Activated T-cell treated with anti-CD3 and anti-CD28 coated beads, Interleukin-2, amount 50 U/mL, for 72 hours (primary cell): ENCODE results near the gene MUC5B. TPM values are rescaled to one million over a fixed set of nuclear protein-coding genes. Genes with fewer than 3 reads are reported as not detected.
"Not testable (repeated sequence)": the region's sequence is repeated elsewhere in the genome, so short reads cannot be mapped to it uniquely, and the experiment has no call there.

Experiments used
- ATAC-seq, 2 donors: fragments of 150-1000 bp; cut with Tn5 transposase; replicated peaks in 1 of 2; 2 replicates each; pipeline ENCODE4 v1.10.0; 2021; ENCODE audit warnings: moderate library complexity in 2 of 2, mild to moderate bottlenecking in 1 of 2
- DNase-seq, 2 donors: peaks; one replicate each; pipeline ENCODE4 v3.0.0; 2021 to 2022; ENCODE audit warnings: mixed read lengths in 1 of 2
- H3K27ac Mint-ChIP-seq: one replicate; pipeline ENCODE4 v1.8.0; 2022; ENCODE audit warnings: mild to moderate bottlenecking, moderate library complexity, mixed read lengths
- H3K27me3 Mint-ChIP-seq: one replicate; pipeline ENCODE4 v1.8.0; 2022; ENCODE audit warnings: low read depth, mixed read lengths
- H3K36me3 Mint-ChIP-seq, 2 donors: one replicate each; pipeline ENCODE4 v1.8.0; 2022; ENCODE audit warnings: mixed read lengths in 2 of 2, mild to moderate bottlenecking in 1 of 2; ENCODE audit not compliant: insufficient read depth in 2 of 2
- H3K4me1 Mint-ChIP-seq: one replicate; pipeline ENCODE4 v1.8.0; 2022; ENCODE audit warnings: low read depth, mixed read lengths
- H3K4me3 Mint-ChIP-seq, 2 donors: one replicate each; pipeline ENCODE4 v1.8.0; 2022; ENCODE audit warnings: mild to moderate bottlenecking in 2 of 2, mixed read lengths in 2 of 2, moderate library complexity in 2 of 2
- H3K9me3 Mint-ChIP-seq, 2 donors: one replicate each; pipeline ENCODE4 v1.8.0; 2022; ENCODE audit warnings: mixed read lengths in 2 of 2
- total RNA-seq, 2 donors: library from RNA; stranded (reverse); gene quantifications; one replicate each; pipeline ENCODE4 v1.2.3, GENCODE V29; 2022

MUC5B gene
- total RNA-seq, 2 donors from 2014 or later: not detected

GRCh38 chr11:1209371-1210057 is 13.4 kb upstream of the MUC5B start:
- Mint-ChIP-seq H3K4me1 (no peaks in the 10 kb centered on the region), H3K36me3 (peaks cover 7 to 8% of the 10 kb centered on the region in 2 donors), H3K9me3 (peaks cover 12 to 14% of the 10 kb centered on the region in 2 donors), H3K4me3 (no peak overlapping the region), H3K27me3 (peaks cover 6% of the 10 kb centered on the region), H3K27ac (no peak overlapping the region)
- DNase-seq (no peak), ATAC-seq (no peak)

DNA sequence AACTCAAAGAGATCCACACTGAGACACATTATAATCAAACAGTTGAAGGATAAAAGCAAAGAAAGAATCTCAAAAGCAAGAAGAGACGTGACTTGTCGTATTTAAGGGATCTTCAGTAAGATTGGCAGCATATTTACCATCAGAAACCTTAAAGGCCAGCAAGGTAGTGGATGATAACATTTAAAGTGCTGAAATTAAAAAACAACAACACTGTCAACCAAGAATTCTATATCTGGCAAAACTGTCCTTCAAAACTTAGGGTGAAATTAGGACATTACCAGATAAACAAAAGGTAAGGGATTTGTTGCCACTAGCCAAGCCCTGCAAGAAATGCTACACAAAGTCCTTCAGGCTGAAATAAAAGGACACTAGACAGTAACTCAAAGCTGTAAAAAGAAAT is 11.0 kb upstream of the MUC5B start:
- Mint-ChIP-seq H3K27me3 (peaks cover 6% of the 10 kb centered on the region), H3K4me3 (no peak overlapping the region)

GRCh38 chr11:1215826-1216225 is 7.0 kb upstream of the MUC5B start:
- H3K9me3 Mint-ChIP-seq: peaks cover 10 to 14% of the 10 kb centered on the region in 2 donors
- not testable (repeated sequence) for DNase-seq, H3K36me3 Mint-ChIP-seq, H3K27ac Mint-ChIP-seq, H3K4me1 Mint-ChIP-seq, H3K4me3 Mint-ChIP-seq, ATAC-seq, H3K27me3 Mint-ChIP-seq

More for the DNA sequence above, 11.0 kb upstream of the MUC5B start:
- Mint-ChIP-seq H3K27ac (no peak overlapping the region), H3K9me3 (peaks cover 12 to 14% of the 10 kb centered on the region in 2 donors), H3K36me3 (peaks cover 7 to 8% of the 10 kb centered on the region in 2 donors), H3K4me1 (no peaks in the 10 kb centered on the region)
- no peak for ATAC-seq
- DNase-seq: no peak

- no peak for ATAC-seq
- no peak overlapping the region for H3K27ac Mint-ChIP-seq
- no peak for DNase-seq
- H3K27me3 Mint-ChIP-seq: no peaks in the 10 kb centered on the region
- H3K4me1 Mint-ChIP-seq: no peaks in the 10 kb centered on the region
- peaks cover 2 to 7% of the 10 kb centered on the region in 2 donors for H3K9me3 Mint-ChIP-seq
- H3K4me3 Mint-ChIP-seq: no peak overlapping the region
- H3K36me3 Mint-ChIP-seq: peaks cover 3 to 5% of the 10 kb centered on the region in 2 donors
These were observed 5.7 kb upstream of the MUC5B start for GRCh38 chr11:1217151-1217550.

DNA sequence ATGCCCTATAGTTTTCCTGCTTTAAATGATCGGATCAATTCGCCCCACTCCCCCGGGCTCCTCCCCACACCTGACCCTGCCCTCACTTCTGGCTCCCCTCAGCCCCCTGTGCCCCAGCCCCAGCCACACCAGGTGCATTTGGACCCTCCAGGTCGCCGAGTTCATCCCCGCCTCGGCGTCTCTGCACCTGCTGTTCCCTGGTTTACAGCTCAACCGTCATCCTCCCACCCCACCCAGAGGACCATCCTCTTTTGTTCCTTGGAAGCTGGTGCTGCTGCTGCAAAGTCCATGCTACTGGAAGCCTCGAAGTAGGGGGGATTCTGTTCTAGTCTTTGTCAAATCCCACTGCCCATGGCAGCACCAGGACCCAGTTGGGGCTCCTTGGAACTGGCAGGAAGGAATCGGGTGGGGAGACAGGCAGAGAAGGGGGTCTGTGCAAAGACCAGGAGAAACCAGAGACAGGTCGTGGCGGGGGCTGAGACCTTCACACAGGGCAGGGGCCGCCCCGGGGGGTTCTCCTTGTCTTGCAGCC is 4.5 kb upstream of the MUC5B start:
- no peaks in the 10 kb centered on the region for H3K4me1 Mint-ChIP-seq
- DNase-seq (no peak), ATAC-seq (no peak)
- H3K4me3 Mint-ChIP-seq: no peak overlapping the region
- no peak overlapping the region for H3K27ac Mint-ChIP-seq
- no peaks in the 10 kb centered on the region for H3K27me3 Mint-ChIP-seq
- H3K36me3 Mint-ChIP-seq: no peaks in the 10 kb centered on the region
- H3K9me3 Mint-ChIP-seq: peaks cover 0 to 3% of the 10 kb centered on the region in 2 donors

GRCh38 chr11:1218788-1219445 is 3.9 kb upstream of the MUC5B start:
- Mint-ChIP-seq H3K4me1 (no peaks in the 10 kb centered on the region), H3K27me3 (no peaks in the 10 kb centered on the region), H3K4me3 (no peak overlapping the region), H3K27ac (no peak overlapping the region), H3K9me3 (peaks cover 0 to 3% of the 10 kb centered on the region in 2 donors), H3K36me3 (no peaks in the 10 kb centered on the region)
- ATAC-seq: no peak
- DNase-seq: no peak

- H3K4me3 Mint-ChIP-seq: no peak overlapping the region
- H3K4me1 Mint-ChIP-seq: no peaks in the 10 kb centered on the region
- no peak for DNase-seq
These were observed 3.4 kb upstream of the MUC5B start for GRCh38 chr11:1219446-1219833.

DNA sequence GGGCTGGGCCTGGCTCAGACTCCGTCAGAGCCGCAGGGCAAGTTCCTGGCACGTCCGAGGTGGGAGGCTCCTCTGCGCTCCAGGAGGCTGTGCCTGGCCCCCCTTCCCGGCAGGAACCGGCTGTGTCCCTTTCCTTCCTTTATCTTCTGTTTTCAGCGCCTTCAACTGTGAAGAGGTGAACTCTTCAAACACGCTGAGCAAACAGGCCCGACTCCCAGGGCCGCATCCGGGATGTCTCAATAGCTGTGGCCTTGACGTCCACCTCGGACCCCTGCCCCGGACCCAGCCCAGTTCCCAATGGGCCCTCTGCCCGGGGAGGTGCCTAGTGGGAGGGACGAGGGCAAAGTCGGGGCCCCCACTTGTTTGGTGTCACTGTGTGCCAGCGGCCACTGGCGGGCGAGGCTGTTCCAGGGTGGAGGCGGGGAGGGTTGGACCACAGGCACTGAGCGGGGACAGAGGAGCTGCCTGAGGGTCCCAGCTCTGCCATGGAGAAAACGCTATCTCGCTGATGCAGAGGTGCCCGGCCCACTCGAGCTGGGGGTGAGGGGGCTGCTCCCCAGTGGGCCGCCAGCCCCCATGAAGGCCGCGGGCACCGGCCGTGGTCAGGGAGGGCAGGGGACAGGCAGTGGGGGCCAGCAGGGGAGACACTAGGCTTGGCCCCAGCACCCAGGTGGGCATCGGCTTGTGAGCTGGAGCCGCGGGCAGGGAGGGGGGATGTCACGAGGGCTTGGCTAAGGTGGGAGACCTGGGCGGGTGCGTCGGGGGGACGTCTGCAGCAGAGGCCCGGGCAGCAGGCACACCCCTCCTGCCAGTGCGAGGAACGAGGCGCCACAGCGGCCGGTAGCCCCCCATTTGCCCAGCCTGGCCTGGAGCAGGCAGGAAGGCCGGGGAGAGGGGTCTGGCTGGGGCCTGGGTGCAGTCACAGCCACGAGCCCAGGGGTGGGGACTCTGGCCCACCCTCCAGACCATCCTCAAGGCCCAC is 2.7 kb upstream of the MUC5B start:
- DNase-seq (no peak), ATAC-seq (no peak)
- no peaks in the 10 kb centered on the region for H3K36me3 Mint-ChIP-seq
- H3K27ac Mint-ChIP-seq: no peak overlapping the region
- H3K4me3 Mint-ChIP-seq: no peak overlapping the region
- H3K9me3 Mint-ChIP-seq: no peaks in the 10 kb centered on the region
- no peaks in the 10 kb centered on the region for H3K4me1 Mint-ChIP-seq
- H3K27me3 Mint-ChIP-seq: no peaks in the 10 kb centered on the region

More at GRCh38 chr11:1219446-1219833, 3.4 kb upstream of the MUC5B start:
- Mint-ChIP-seq H3K36me3 (no peaks in the 10 kb centered on the region), H3K9me3 (no peaks in the 10 kb centered on the region), H3K27ac (no peak overlapping the region), H3K27me3 (no peaks in the 10 kb centered on the region)
- ATAC-seq: no peak

DNA sequence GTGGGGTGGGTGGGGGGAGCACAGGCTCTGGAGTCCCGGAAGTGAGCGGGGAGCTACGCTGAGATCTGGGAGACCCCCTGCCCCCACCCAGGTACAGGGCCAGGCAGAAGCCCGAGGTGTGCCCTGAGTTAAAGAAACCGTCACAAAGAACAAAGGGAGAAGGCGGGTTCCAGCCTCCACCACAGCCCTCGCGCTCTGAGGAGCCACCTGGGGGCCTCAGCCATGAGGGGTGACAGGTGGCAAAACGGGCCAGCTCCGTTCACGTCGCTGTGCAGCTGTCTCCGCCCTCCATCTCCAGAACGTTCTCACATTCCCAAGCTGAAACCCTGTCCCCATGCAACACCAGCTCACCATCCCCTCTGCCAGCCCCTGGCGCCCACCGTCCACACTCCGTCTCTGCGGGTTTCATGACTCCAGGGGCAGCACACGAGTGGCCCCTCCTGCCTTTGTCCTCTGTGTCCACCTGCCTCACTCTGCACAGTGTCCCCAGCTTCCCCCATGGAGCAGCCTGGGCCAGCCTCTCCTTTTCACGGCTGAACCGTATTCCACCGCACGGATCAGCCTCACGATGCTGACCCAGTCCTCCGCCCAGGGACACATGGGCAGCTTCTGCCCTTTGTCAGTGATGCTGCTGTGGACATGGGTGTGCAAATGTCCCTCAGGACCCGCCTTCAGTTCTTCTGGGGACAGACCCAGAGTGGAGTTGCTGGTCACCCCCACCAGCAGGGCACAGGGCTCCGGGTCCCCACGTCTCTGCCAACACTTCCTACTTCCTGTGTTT is 1.7 kb upstream of the MUC5B start:
- DNase-seq (no peak), ATAC-seq (no peak)
- no peaks in the 10 kb centered on the region for H3K4me1 Mint-ChIP-seq
- no peaks in the 10 kb centered on the region for H3K9me3 Mint-ChIP-seq
- H3K27me3 Mint-ChIP-seq: no peaks in the 10 kb centered on the region
- H3K36me3 Mint-ChIP-seq: no peaks in the 10 kb centered on the region
- no peak overlapping the region for H3K4me3 Mint-ChIP-seq
- no peak overlapping the region for H3K27ac Mint-ChIP-seq

- Mint-ChIP-seq H3K36me3 (no peaks in the 10 kb centered on the region), H3K4me1 (no peaks in the 10 kb centered on the region), H3K27ac (no peak overlapping the region), H3K9me3 (no peaks in the 10 kb centered on the region), H3K4me3 (no peak overlapping the region), H3K27me3 (no peaks in the 10 kb centered on the region)
- no peak for ATAC-seq
- DNase-seq: no peak
These were observed 986 bp upstream of the MUC5B start for GRCh38 chr11:1221848-1222311.

- DNase-seq (no peak), ATAC-seq (no peak)
- H3K4me1 Mint-ChIP-seq: no peaks in the 10 kb centered on the region
- H3K9me3 Mint-ChIP-seq: no peaks in the 10 kb centered on the region
- H3K4me3 Mint-ChIP-seq: no peak overlapping the region
- no peak overlapping the region for H3K27ac Mint-ChIP-seq
- no peaks in the 10 kb centered on the region for H3K27me3 Mint-ChIP-seq
- H3K36me3 Mint-ChIP-seq: no peaks in the 10 kb centered on the region
These were observed 662 bp downstream of the MUC5B start for GRCh38 chr11:1223346-1224110.

DNA sequence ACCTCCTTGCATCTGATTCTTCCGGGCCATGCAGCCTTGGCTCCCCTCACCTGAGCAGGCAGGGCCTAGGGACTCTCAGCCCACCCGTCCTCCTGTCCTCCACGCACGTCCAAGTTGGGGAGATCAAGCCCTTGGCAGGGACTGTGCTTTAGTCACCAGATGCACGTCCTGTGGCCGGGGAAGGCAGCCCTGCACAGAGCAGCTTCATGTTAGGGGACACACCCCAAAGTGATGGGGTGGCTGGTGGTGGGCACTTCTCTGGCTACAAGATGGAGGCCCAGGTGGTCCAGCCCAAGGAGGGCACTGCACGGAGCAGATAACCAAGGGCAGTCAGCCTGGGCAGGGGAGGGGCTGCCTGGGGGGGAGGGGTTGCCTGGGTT is 1.2 kb downstream of the MUC5B start:
- no peak overlapping the region for H3K4me3 Mint-ChIP-seq
- no peak for DNase-seq
- H3K9me3 Mint-ChIP-seq: no peaks in the 10 kb centered on the region
- no peaks in the 10 kb centered on the region for H3K36me3 Mint-ChIP-seq
- no peaks in the 10 kb centered on the region for H3K27me3 Mint-ChIP-seq
- no peak for ATAC-seq
- no peaks in the 10 kb centered on the region for H3K4me1 Mint-ChIP-seq
- H3K27ac Mint-ChIP-seq: no peak overlapping the region
